ENCODE data around the gene ACVR1.

DNA sequence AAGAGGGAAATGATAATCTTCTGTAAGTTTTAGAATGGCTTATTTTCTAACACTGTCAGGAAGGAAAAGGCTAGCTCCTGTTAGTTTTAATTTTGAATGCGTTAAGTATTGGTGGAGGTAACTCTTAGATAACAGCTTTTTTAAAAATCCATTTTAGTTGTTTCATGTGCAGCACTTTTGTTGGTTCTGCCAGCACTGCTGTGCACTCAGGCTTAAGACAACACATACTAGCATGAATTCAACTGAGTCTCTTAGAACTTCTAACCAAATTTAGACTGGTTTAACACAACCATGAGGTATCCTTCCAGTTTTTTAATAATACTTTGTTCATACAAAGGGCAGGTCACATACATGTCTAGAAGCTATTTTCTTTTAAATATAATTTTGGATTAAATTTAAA is 42.4 kb downstream of the ACVR1 start:
- TF ChIP-seq, protein P1, sequence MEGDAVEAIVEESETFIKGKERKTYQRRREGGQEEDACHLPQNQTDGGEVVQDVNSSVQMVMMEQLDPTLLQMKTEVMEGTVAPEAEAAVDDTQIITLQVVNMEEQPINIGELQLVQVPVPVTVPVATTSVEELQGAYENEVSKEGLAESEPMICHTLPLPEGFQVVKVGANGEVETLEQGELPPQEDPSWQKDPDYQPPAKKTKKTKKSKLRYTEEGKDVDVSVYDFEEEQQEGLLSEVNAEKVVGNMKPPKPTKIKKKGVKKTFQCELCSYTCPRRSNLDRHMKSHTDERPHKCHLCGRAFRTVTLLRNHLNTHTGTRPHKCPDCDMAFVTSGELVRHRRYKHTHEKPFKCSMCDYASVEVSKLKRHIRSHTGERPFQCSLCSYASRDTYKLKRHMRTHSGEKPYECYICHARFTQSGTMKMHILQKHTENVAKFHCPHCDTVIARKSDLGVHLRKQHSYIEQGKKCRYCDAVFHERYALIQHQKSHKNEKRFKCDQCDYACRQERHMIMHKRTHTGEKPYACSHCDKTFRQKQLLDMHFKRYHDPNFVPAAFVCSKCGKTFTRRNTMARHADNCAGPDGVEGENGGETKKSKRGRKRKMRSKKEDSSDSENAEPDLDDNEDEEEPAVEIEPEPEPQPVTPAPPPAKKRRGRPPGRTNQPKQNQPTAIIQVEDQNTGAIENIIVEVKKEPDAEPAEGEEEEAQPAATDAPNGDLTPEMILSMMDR (IDR thresholded peaks at IDR 0.05) = no peak
- no peak for TF ChIP-seq POLR2A (IDR thresholded peaks at IDR 0.05)

All from esophagus squamous epithelium (tissue), 4 donors.